ENCODE results near the gene ELMO1. TPM values are rescaled to one million over a fixed set of nuclear protein-coding genes. Genes with fewer than 3 reads are reported as not detected.

Gene ELMO1
- total and polyA plus RNA-seq, 8 donors: 18.2 to 55.3 (median 45.6) TPM

DNA sequence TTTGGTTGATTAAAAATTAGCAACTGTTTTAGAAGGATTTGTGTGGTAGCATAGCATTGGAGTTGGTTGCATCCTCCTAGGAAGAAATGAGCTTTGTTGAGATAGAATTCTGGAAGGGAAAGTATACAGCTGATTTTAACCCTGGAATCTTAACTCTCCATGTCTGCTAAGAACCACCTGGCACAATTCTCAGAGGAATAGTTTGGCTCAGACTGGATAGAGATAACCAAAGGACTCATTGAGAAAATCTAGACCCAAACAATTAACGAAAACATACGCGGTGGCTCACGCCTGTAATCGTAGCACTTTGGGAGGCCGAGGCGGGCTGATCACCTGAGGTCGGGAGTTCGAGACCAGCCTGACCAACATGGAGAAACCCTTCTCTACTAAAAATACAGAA, 625.3 kb downstream of the ELMO1 start:
- H3K36me3 ChIP-seq: no peaks in the 10 kb centered on the region
- ATAC-seq (no peak), DNase-seq (no peak)
- H3K27me3 ChIP-seq: no peaks in the 10 kb centered on the region
- H3K27ac ChIP-seq: no peak overlapping the region
- H3K4me1 ChIP-seq: no peaks in the 10 kb centered on the region
- TF ChIP-seq, protein P1, sequence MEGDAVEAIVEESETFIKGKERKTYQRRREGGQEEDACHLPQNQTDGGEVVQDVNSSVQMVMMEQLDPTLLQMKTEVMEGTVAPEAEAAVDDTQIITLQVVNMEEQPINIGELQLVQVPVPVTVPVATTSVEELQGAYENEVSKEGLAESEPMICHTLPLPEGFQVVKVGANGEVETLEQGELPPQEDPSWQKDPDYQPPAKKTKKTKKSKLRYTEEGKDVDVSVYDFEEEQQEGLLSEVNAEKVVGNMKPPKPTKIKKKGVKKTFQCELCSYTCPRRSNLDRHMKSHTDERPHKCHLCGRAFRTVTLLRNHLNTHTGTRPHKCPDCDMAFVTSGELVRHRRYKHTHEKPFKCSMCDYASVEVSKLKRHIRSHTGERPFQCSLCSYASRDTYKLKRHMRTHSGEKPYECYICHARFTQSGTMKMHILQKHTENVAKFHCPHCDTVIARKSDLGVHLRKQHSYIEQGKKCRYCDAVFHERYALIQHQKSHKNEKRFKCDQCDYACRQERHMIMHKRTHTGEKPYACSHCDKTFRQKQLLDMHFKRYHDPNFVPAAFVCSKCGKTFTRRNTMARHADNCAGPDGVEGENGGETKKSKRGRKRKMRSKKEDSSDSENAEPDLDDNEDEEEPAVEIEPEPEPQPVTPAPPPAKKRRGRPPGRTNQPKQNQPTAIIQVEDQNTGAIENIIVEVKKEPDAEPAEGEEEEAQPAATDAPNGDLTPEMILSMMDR (IDR thresholded peaks at IDR 0.05): no peak
- H3K9me3 ChIP-seq: no peaks in the 10 kb centered on the region
- intact Hi-C loops (cut with DNase I): no loop called here
- H3K4me3 ChIP-seq: no peak overlapping the region

DNA sequence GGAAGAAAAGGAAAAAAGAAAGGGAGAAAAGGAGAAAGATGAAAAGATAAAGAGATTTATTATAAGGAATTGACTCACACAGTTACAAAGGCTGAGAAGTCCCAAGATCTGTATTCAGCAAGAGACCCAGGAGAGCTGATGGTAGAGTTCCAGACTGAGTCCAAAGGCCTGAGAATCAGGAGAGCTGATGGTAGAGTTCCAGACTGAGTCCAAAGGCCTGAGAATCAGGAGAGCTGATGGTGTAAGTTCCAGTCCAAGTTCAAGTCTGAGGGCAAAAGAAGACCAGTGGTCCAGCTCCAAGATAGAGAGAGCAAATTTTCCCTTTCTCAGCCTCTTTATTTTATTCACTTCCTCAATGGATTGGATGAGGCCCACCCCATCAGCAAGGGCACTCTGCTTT, 627.0 kb downstream of the ELMO1 start:
- intact Hi-C loops (cut with DNase I): no loop called here
- Histone ChIP-seq H3K4me1 (no peaks in the 10 kb centered on the region), H3K36me3 (no peaks in the 10 kb centered on the region), H3K4me3 (no peak overlapping the region), H3K27ac (no peak overlapping the region), H3K27me3 (no peaks in the 10 kb centered on the region), H3K9me3 (no peaks in the 10 kb centered on the region)
- no peak for DNase-seq
- TF ChIP-seq, protein P1 (IDR thresholded peaks at IDR 0.05): no peak
- ATAC-seq: no peak

DNA sequence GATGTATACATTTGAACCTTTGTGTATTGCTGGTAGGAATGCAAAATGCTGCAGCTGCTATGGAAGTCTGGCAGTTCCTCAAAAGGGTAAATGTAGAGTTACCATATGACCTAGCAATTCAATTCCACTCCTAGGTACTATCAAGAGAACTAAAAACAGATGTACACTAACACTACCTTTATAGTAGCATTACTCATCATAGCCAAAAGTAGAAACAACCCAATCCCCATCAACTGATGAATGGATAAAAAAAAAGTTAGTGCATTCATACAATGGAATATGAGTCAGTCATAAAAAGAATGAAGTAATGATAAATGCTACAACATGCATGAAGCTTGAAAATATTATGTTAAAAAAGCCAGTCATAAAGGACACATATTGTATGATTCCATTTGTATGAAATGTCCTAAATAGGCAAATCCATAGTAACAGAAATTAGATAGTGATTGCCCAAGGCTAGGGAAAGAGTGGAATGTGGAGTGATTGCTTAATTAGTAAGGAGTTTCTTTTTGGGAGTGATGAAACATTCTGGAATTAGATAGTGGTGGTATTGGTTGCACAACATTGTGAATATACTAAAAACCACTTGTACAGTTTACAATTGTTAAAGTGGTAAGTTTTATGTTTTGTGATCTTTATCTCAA, 628.0 kb downstream of the ELMO1 start:
- no peaks in the 10 kb centered on the region for H3K36me3 ChIP-seq
- no peaks in the 10 kb centered on the region for H3K27me3 ChIP-seq
- H3K4me1 ChIP-seq: no peaks in the 10 kb centered on the region
- H3K27ac ChIP-seq: no peak overlapping the region
- DNase-seq (no peak), ATAC-seq (no peak)
- no peaks in the 10 kb centered on the region for H3K9me3 ChIP-seq
- intact Hi-C loops (cut with DNase I): no loop called here
- H3K4me3 ChIP-seq: no peak overlapping the region
- TF ChIP-seq, protein P1 (IDR thresholded peaks at IDR 0.05): no peak

DNA sequence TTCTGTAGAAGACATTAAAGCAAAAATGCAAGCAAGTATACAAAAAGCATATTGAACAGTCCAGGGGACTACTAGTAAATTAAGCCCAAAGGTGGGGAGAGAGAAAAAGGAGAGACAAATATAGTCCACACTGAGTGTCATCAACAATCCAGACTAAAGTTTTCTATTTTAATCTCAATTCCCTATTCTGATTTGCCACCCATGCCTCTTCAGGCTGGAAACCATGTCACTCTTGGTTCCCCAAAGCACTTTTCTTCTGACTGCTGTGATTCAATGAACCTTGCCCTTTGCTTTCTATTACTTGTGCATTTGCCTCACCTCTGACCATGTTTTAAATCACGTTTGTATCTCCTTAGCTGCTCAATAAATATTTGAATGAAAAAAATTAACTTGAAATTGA, 629.0 kb downstream of the ELMO1 start:
- DNase-seq: no peak
- TF ChIP-seq, protein P1 (IDR thresholded peaks at IDR 0.05): no peak
- Histone ChIP-seq H3K27me3 (no peaks in the 10 kb centered on the region), H3K9me3 (no peaks in the 10 kb centered on the region), H3K4me1 (no peaks in the 10 kb centered on the region), H3K36me3 (no peaks in the 10 kb centered on the region), H3K4me3 (no peak overlapping the region), H3K27ac (no peak overlapping the region)
- intact Hi-C loops (cut with DNase I): no loop called here
- no peak for ATAC-seq

DNA sequence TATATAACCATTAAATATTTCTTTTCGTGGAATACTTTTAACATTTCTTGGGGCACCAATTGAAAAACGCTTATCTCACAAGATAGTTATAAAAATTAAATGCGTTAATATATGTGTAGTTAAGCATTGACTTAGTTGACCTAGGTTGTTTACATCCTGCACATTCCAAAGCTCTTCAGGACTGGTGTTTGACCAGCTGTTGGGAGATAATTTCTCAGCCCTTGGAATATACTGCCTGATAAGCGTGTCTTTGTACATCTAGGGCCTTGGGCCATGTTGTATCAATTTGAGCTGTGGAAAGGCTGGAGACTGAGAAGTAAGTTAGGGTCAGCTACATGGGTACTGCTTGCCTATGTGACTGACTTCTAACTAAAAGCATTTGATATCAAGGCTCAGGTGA, 634.4 kb downstream of the ELMO1 start:
- H3K4me1 ChIP-seq: no peaks in the 10 kb centered on the region
- DNase-seq (no peak), ATAC-seq (no peak)
- no peak overlapping the region for H3K27ac ChIP-seq
- no peaks in the 10 kb centered on the region for H3K9me3 ChIP-seq
- H3K4me3 ChIP-seq: no peak overlapping the region
- H3K36me3 ChIP-seq: no peaks in the 10 kb centered on the region
- H3K27me3 ChIP-seq: no peaks in the 10 kb centered on the region
- TF ChIP-seq, protein P1 (IDR thresholded peaks at IDR 0.05): no peak
- intact Hi-C loops (cut with DNase I): no loop called here

Data from left lung (tissue), 10 donors.